Astrocyte (in vitro differentiated cells and primary cell): ENCODE data around the gene CARS2. TPM values are rescaled to one million over a fixed set of nuclear protein-coding genes. Genes with fewer than 3 reads are reported as not detected.

Experiments
- DNase-seq: peaks from one replicate; pipeline ENCODE4 v3.0.0-alpha.2; 2010; ENCODE audit warnings: low read depth
- FAIRE-seq: peaks from 2 replicates; lab custom pipeline; 2011; peaks lifted over from hg19 to GRCh38; lab: Jason Lieb, UNC
- H2AFZ ChIP-seq: 2 replicates; pipeline ENCODE4 v1.6.0; 2012; ENCODE audit warnings: low read depth, low read length, inconsistent platforms
- H3K27ac ChIP-seq: 2 replicates; pipeline ENCODE4 v1.5.1; 2011; ENCODE audit warnings: low read depth, low read length, inconsistent platforms
- H3K27me3 ChIP-seq: 2 replicates; pipeline ENCODE4 v1.6.0; 2011; ENCODE audit warnings: low read length, inconsistent platforms; ENCODE audit not compliant: insufficient read depth
- H3K36me3 ChIP-seq: 2 replicates; pipeline ENCODE4 v1.5.1; 2011; ENCODE audit warnings: low read length, inconsistent platforms; ENCODE audit not compliant: insufficient read depth
- H3K4me1 ChIP-seq: 2 replicates; pipeline ENCODE4 v1.5.1; 2011; ENCODE audit warnings: low read length, inconsistent platforms; ENCODE audit not compliant: insufficient read depth
- H3K4me2 ChIP-seq: 2 replicates; pipeline ENCODE4 v1.6.0; 2012; ENCODE audit warnings: low read length, inconsistent platforms
- H3K4me3 ChIP-seq: 2 replicates; pipeline ENCODE4 v1.5.1; 2011; ENCODE audit warnings: low read depth, mild to moderate bottlenecking, low read length, inconsistent platforms; ENCODE audit not compliant: insufficient read depth
- H3K79me2 ChIP-seq: 2 replicates; pipeline ENCODE4 v1.6.0; 2012; ENCODE audit warnings: mild to moderate bottlenecking, low read length, inconsistent platforms; ENCODE audit not compliant: insufficient read depth
- H3K9ac ChIP-seq: 2 replicates; pipeline ENCODE4 v1.6.0; 2012; ENCODE audit warnings: mild to moderate bottlenecking, low read length, inconsistent platforms
- H3K9me3 ChIP-seq: 2 replicates; pipeline ENCODE4 v1.5.1; 2012; ENCODE audit warnings: low read depth, mild to moderate bottlenecking, low read length, inconsistent platforms; ENCODE audit not compliant: insufficient read depth
- H4K20me1 ChIP-seq: 2 replicates; pipeline ENCODE4 v1.6.0; 2012; ENCODE audit warnings: low read length, inconsistent platforms; ENCODE audit not compliant: insufficient read depth
- H3K27ac Mint-ChIP-seq: one replicate; pipeline ENCODE4 v1.8.0; 2021; ENCODE audit warnings: mild to moderate bottlenecking, mixed read lengths; ENCODE audit not compliant: unreplicated experiment
- H3K27me3 Mint-ChIP-seq: one replicate; pipeline ENCODE4 v1.8.0; 2021; ENCODE audit warnings: low read depth, mixed read lengths; ENCODE audit not compliant: unreplicated experiment
- H3K36me3 Mint-ChIP-seq: one replicate; pipeline ENCODE4 v1.8.0; 2021; ENCODE audit warnings: low read depth, mixed read lengths; ENCODE audit not compliant: unreplicated experiment
- H3K4me1 Mint-ChIP-seq: one replicate; pipeline ENCODE4 v1.8.0; 2021; ENCODE audit warnings: low read depth, mixed read lengths; ENCODE audit not compliant: unreplicated experiment
- H3K4me3 Mint-ChIP-seq: one replicate; pipeline ENCODE4 v1.8.0; 2021; ENCODE audit warnings: mild to moderate bottlenecking, moderate library complexity, mixed read lengths; ENCODE audit not compliant: unreplicated experiment
- H3K9me3 Mint-ChIP-seq: one replicate; pipeline ENCODE4 v1.8.0; 2021; ENCODE audit warnings: mild to moderate bottlenecking, mixed read lengths; ENCODE audit not compliant: unreplicated experiment
- EZH2 ChIP-seq: IDR thresholded peaks from 2 replicates; pipeline ENCODE4 v1.6.1; 2012; ENCODE audit warnings: mild to moderate bottlenecking, low read length, inconsistent platforms; ENCODE audit not compliant: insufficient read depth
- total RNA-seq: library from RNA; stranded (reverse); gene quantifications from 2 replicates; pipeline ENCODE4 v1.2.1, GENCODE V29; 2021
- TF ChIP-seq, protein P1 (sequence below): IDR thresholded peaks from 2 replicates; pipeline ENCODE4 v1.5.1; 2011; ENCODE audit warnings: low read depth, mild to moderate bottlenecking, inconsistent platforms, low read length, moderate library complexity; ENCODE audit not compliant: insufficient read depth

CARS2 gene
- total RNA-seq, 1 donor from 2014 or later, result 51.4 TPM

DNA sequence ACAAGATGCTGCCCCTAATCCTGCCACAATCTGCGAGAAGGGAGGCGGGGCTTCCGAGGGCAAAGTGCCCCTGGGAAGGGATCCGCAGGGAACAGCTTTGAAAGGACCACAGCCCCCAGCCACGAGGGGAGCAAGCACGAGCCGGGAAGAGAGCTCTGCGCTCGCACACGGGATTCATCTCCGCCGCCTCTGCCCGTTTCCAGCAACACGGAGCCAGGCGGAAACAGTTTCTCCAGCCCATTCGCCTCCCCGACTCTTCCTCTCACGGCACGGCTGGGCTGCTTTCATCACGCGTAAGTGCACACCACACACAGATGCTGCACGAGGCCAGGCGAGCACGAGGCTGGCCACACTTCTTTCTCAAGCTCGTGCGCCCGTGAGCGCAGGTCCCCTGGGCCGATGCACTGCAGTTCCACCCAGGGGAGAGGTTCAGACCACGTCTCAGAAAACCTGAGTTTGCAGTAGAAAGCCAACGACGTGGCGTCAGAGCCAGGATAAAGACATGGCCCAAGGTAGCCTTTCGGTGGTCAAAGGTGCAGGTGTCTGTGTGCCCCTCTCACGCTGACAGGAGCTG lies 57.0 kb downstream of the CARS2 start:
- Histone ChIP-seq H3K27ac (no peak overlapping the region), H3K4me3 (no peak overlapping the region), H3K9me3 (no peaks in the 10 kb centered on the region), H4K20me1 (peaks cover 25% of the 10 kb centered on the region), H3K4me2 (no peak overlapping the region), H3K27me3 (no peaks in the 10 kb centered on the region), H3K36me3 (peaks cover 6% of the 10 kb centered on the region), H3K4me1 (peaks cover 5% of the 10 kb centered on the region), H3K79me2 (no peaks in the 10 kb centered on the region), H3K9ac (no peak overlapping the region), H2AFZ (no peak overlapping the region)
- no peak for DNase-seq
- Mint-ChIP-seq H3K36me3 (peaks cover 5% of the 10 kb centered on the region), H3K9me3 (no peaks in the 10 kb centered on the region), H3K4me3 (no peak overlapping the region), H3K4me1 (peaks cover 13% of the 10 kb centered on the region), H3K27me3 (no peaks in the 10 kb centered on the region), H3K27ac (no peak overlapping the region)
- no peak for FAIRE-seq
- TF ChIP-seq, protein P1, sequence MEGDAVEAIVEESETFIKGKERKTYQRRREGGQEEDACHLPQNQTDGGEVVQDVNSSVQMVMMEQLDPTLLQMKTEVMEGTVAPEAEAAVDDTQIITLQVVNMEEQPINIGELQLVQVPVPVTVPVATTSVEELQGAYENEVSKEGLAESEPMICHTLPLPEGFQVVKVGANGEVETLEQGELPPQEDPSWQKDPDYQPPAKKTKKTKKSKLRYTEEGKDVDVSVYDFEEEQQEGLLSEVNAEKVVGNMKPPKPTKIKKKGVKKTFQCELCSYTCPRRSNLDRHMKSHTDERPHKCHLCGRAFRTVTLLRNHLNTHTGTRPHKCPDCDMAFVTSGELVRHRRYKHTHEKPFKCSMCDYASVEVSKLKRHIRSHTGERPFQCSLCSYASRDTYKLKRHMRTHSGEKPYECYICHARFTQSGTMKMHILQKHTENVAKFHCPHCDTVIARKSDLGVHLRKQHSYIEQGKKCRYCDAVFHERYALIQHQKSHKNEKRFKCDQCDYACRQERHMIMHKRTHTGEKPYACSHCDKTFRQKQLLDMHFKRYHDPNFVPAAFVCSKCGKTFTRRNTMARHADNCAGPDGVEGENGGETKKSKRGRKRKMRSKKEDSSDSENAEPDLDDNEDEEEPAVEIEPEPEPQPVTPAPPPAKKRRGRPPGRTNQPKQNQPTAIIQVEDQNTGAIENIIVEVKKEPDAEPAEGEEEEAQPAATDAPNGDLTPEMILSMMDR, result no peak
- no peak for TF ChIP-seq EZH2

DNA sequence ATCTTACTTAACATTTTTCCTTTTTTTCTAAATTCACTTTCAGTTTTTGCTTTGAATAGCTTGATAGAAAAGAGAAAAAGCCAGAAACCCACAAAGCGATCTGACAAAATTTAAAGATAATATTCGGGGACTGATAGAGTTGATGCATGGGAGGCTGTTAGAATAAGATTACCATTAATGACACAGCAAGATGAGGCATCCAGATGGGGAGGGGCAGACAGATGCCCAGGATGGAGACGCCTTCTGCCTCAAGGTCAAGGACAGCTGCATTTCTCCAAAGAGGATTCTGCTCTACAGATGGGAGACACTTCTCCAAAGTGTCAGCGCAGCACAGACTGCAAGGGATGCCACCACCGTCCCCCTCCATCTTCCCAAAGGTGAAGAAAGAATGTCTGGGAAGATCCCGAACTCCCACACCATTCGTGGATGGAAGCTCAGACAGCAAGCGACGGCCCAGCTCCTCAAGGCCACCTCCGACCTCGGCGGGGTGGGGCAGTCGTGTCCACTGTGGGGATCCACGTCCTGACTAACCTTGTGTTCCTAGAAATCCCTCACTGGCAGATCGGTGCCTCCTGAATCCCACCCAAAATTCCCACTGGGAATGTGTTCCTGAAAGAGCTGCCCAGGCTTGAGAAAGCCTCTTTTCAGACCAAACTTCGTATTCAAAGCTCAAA lies 57.6 kb downstream of the CARS2 start:
- TF ChIP-seq EZH2, result no peak
- Histone ChIP-seq H3K36me3 (peaks cover 6% of the 10 kb centered on the region), H3K4me1 (peaks cover 5% of the 10 kb centered on the region), H2AFZ (no peak overlapping the region), H3K79me2 (no peaks in the 10 kb centered on the region), H3K27me3 (no peaks in the 10 kb centered on the region), H3K4me2 (no peak overlapping the region), H3K4me3 (no peak overlapping the region), H3K9me3 (no peaks in the 10 kb centered on the region), H3K9ac (no peak overlapping the region), H4K20me1 (peaks cover 29% of the 10 kb centered on the region), H3K27ac (no peak overlapping the region)
- DNase-seq (no peak), FAIRE-seq (no peak)
- peaks cover 5% of the 10 kb centered on the region for H3K36me3 Mint-ChIP-seq
- no peak overlapping the region for H3K4me3 Mint-ChIP-seq
- peaks cover 17% of the 10 kb centered on the region for H3K4me1 Mint-ChIP-seq
- H3K27ac Mint-ChIP-seq, result no peak overlapping the region
- no peaks in the 10 kb centered on the region for H3K9me3 Mint-ChIP-seq
- H3K27me3 Mint-ChIP-seq, result no peaks in the 10 kb centered on the region

DNA sequence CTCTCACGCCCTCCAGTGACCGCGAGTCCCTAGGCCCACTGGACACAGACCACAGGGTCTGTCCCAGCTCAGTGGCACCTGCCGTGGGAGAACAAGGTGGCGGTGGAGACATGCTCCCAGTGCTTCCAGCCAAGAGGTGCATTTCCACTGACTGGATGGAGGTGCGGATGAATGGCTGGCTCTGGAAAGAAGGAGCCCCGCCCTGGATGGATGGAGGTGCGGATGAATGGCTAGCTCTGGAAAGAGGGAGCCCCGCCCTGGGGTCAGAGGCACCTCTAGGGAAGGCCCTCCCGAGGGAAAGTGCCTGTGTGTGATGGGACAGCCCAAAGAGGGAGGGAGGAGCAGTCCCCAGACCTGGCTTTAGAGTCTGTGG lies 58.6 kb downstream of the CARS2 start:
- Mint-ChIP-seq H3K4me1 (peaks cover 19% of the 10 kb centered on the region), H3K4me3 (no peak overlapping the region), H3K27ac (no peak overlapping the region), H3K9me3 (no peaks in the 10 kb centered on the region), H3K27me3 (no peaks in the 10 kb centered on the region), H3K36me3 (peaks cover 5% of the 10 kb centered on the region)
- no peak for FAIRE-seq
- Histone ChIP-seq H3K27ac (no peak overlapping the region), H3K9ac (no peak overlapping the region), H2AFZ (no peak overlapping the region), H3K4me2 (no peak overlapping the region), H3K9me3 (no peaks in the 10 kb centered on the region), H3K79me2 (no peaks in the 10 kb centered on the region), H3K4me1 (peaks cover 5% of the 10 kb centered on the region), H4K20me1 (peaks cover 30% of the 10 kb centered on the region), H3K27me3 (no peaks in the 10 kb centered on the region), H3K4me3 (no peak overlapping the region), H3K36me3 (peaks cover 11% of the 10 kb centered on the region)
- no peak for DNase-seq
- TF ChIP-seq, protein P1, result no peak
- no peak for TF ChIP-seq EZH2
